Anterior cingulate cortex (tissue), 58 donors: ENCODE measurements around the gene FOCAD.
"Not testable (repeated sequence)": the region's sequence is repeated elsewhere in the genome, so short reads cannot be mapped to it uniquely, and the experiment has no call there.

Source experiments
- DNase-seq, 58 donors: peaks; one replicate each; lab custom pipeline; 2025; lab: John Stamatoyannopoulos, UW

The FOCAD gene

DNA sequence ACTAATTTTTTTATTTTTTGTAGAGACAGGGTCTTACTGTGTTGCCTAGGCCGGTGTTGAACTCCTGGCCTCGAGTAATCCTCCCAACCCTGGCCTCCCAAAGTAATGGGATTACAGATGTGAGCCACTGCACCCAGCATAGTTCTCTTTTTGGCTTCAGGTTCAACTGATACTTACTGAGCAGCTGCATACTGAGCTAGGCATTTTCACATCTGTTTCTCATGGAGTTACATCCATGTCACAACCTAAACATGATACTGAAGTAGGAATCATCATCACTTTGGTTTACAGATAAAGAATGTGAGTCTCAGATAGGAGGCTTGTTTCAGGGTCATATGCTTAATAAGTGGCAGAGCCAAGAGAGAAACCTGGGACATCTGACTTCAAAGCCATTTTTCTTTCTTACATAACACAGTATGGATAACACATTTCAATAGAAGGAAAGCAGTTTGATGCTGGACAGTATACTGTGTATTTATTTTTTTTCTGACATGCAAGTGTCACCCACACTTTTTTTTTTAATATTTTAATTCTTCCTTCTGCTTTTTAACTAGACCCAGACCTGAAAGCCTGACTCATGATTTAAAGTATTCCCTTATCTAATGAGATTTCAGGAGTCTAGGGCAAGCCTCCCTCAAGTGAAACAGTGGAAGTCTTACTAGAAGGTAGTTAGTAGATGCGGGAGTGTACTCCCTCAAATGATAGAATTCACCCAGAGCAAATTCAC, 256.6 kb downstream of the FOCAD start:
- no peak for DNase-seq

DNA sequence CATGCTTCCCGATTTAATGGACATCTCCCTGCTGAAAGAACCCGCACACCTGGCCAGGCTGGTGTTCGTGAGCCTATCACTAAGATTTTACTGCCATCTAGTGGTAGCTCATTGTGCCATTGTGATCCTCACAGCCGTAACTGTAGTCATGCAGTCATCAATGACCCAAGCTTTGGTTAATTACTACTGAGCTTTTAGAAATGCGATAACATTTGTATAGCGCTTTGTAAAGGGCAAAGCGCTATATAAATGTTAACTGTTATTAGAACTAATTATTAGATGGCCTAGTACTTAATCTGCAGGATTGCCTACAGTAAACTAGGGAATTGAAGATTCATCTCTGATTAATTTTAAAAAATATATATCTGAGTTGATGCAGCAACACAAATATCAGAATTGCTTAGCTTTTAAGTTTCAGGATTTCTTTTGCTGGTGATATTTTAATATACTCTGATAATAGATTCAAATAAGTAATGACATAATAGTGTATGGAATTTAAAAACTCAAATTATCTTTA, 257.2 kb downstream of the FOCAD start:
- DNase-seq: peak in 25 of 58 donors; percentile 3 to 47 (median 15)

DNA sequence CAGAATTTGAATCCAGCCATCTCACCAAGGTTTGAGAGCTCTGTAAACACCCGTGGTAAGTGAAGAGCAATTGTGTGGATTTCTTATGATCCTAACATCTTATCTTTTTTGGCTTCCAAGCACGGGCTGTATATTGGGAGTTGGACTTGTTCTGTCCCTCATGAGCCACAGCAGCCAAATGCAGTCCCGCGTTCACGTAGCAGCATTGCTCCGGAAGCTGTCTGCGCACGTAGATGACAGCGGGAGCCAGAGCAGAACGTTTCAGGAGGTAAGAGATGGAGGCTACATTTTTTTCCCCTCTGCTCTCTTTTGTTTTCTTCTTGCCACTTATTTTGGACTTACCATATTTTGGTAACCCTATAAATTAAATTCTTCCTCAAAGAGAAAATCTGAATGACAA, 260.4 kb downstream of the FOCAD start:
- no peak for DNase-seq

- peak in 16 of 58 donors; percentile 1 to 39 (median 12) for DNase-seq
Measured at GRCh38 chr9:20945269-20945668, 261.2 kb downstream of the FOCAD start.

GRCh38 chr9:20945856-20946255, 261.8 kb downstream of the FOCAD start:
- no peak for DNase-seq

DNA sequence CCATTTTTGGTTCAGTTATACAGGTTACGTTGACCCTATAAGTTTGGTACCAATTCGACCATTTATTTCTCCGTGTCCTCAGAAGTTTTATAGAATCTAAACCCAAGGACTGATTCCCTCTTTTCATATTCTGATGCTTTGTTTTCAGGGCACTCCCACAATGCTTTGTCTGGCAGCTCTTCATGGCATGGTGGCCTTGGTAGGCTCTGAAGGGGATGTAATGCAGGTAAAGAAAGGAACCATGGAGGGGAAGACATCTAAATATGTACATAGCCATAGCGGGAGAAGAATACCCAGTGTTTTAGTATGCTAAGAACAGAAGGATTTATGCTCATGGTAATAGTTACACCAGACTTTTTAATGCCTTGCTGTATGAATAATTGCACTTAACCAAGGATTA, 264.6 kb downstream of the FOCAD start:
- no peak for DNase-seq

GRCh38 chr9:20950707-20951106, 266.6 kb downstream of the FOCAD start:
- no peak for DNase-seq

- no peak for DNase-seq
Measured at GRCh38 chr9:20962536-20963225, 278.6 kb downstream of the FOCAD start.

DNA sequence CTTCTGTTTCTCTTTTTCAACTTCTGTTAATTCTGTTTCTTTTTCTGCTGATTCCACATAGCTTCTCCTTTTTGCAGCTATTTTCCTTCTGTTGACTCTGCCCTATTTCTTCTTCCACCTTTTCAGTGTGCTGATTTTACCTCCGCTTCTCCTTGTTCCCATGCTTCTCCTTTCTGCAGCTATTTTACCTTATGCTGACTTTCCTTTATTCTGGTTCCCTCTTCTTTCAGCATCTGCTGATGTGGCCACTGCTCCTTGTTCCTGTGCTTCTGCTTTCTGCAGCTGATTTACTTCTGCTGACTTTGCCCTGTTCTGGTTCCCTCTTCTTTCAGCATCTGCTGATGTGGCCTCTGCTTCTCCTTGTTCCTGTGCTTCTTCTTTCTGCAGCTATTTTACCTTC, 288.6 kb downstream of the FOCAD start:
- DNase-seq: no peak

- not testable (repeated sequence) for DNase-seq
Measured at GRCh38 chr9:20973246-20973947, 289.3 kb downstream of the FOCAD start.

GRCh38 chr9:20974191-20974938, 290.3 kb downstream of the FOCAD start:
- not testable (repeated sequence) for DNase-seq

DNA sequence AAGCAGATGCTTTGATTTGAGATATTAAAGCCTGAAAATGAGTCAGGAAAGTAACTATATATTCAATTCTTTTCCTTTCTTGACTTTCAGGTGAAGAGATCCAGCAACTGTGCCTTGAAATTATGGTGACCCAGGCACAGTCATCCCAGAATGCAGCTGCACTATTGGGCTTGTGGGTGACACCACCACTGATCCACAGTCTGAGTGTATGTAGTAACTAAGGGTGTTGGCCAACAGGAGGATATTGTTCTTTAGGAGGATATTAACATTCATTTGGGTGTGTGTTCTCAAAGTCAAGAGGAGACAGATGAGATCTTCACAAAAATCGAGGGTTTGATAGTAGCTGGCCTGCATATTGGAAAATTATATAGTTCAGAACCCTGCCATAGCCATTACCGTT, 294.2 kb downstream of the FOCAD start:
- no peak for DNase-seq

DNA sequence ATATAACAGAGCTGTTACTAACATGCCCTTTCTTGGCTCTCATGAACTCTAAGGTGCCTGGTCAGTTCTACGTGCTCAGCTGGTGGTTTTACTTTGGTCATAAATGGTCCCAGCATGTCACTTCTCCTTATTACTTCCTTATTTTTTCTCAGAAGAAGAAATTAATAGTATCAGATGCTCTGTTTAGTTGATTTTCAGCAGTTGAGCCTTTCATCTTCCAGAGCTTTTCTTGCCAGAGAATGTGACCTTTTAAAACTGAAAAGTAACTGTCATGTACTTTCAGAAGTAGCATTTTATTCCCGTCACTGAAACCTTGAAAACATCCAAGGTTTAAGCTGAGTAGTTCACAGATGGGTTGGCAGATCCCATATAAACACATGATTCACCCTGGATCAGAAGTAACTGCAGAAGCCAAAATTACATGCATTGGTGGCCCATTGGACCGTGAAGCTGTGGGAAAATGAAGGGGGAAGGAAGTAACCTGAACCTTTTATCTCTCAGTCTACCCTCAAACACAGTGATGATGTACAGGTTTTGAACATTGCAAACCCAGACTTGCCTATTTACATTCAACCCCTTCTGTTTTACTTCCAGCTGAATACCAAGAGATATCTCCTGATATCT, 296.9 kb downstream of the FOCAD start:
- peak in 4 of 58 donors; percentile 1 to 18 (median 4) for DNase-seq

GRCh38 chr9:20981486-20981885, 297.4 kb downstream of the FOCAD start:
- DNase-seq: peak in 1 of 58 donors; percentile 8

DNA sequence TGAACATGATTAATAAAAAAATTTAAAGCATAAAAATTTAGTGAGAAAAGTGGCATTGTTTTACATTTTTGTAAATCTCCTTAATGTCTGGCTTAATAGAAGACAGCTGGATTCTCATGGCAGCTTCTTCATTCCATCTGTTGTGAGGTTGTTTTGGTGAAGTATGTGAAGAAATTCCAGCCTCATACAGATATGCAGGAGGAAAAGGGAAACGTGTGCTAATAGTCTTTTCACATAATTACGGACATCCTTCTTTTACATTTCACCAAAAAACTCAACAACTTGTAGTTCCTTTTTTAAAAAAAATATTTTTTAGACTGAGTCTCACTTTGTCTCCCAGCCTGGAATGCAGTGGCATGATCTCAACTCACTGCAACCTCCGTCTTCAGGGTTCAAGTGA, 300.4 kb downstream of the FOCAD start:
- DNase-seq: no peak

DNA sequence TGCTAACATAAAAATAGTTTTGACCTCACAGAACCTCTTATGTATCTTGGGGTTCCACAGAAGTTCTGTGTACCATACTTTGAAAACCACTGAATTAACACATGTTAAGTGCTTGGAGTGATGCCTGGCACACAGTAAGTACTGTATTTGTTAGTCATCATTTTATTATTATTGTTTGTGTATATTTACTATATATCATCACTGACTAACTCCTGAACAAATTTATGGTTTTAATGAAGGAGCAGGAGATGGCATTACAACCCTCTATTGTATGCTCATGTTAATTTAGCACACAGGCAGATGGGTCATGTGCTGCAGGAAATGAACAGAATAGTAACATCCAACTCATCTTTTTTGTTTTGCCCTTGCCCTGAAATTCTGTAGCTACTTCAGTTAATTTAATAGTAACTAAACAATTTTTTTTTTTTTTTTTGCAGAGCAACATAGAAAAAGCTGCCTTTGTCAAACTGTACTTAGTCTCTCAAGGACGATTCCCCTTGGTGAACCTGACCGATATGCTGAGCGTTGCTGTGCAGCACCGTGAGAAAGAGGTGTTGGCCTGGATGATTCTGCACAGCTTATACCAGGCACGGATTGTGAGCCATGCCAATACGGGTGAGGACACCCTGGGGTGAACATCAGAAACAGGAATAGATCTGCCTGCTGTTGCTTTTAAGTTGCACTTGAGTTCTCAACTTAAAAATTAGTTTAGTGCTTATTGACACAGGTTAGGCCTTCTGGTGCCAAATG, 302.0 kb downstream of the FOCAD start:
- no peak for DNase-seq

GRCh38 chr9:20987521-20987920, 303.5 kb downstream of the FOCAD start:
- DNase-seq: no peak

GRCh38 chr9:20988061-20988460, 304.0 kb downstream of the FOCAD start:
- no peak for DNase-seq

- DNase-seq: no peak
Measured at GRCh38 chr9:20988671-20989315, 304.7 kb downstream of the FOCAD start.
